NCI-H146 (cell line): ENCODE results near the gene STX5.
"Not testable (repeated sequence)": the region's sequence is repeated elsewhere in the genome, so short reads cannot be mapped to it uniquely, and the experiment has no call there.

ENCODE experiments used
- DNase-seq: peaks from one replicate; lab custom pipeline; 2025; lab: John Stamatoyannopoulos, UW

Gene STX5

GRCh38 chr11:62831520-62832335 is at the start of gene STX5:
Gene STX5, minus strand, starts transcription at chr11:62832051. Its CDS starts 808 bp downstream, at chr11:62831243.
- DNase-seq = peak; percentile 98

- peak; percentile 89 for DNase-seq
Observed at GRCh38 chr11:62880803-62881578, 49.1 kb upstream of the STX5 start, which contains the start of gene SLC3A2. Gene SLC3A2, plus strand, starts transcription at chr11:62880896. Its CDS starts 128 bp downstream, at chr11:62881024.

GRCh38 chr11:62880231-62880802 is 48.5 kb upstream of the STX5 start:
- DNase-seq = no peak

- no peak for DNase-seq
Observed at GRCh38 chr11:62879235-62879978, 47.6 kb upstream of the STX5 start.

GRCh38 chr11:62876712-62877111 is 44.9 kb upstream of the STX5 start:
- DNase-seq = no peak

DNA sequence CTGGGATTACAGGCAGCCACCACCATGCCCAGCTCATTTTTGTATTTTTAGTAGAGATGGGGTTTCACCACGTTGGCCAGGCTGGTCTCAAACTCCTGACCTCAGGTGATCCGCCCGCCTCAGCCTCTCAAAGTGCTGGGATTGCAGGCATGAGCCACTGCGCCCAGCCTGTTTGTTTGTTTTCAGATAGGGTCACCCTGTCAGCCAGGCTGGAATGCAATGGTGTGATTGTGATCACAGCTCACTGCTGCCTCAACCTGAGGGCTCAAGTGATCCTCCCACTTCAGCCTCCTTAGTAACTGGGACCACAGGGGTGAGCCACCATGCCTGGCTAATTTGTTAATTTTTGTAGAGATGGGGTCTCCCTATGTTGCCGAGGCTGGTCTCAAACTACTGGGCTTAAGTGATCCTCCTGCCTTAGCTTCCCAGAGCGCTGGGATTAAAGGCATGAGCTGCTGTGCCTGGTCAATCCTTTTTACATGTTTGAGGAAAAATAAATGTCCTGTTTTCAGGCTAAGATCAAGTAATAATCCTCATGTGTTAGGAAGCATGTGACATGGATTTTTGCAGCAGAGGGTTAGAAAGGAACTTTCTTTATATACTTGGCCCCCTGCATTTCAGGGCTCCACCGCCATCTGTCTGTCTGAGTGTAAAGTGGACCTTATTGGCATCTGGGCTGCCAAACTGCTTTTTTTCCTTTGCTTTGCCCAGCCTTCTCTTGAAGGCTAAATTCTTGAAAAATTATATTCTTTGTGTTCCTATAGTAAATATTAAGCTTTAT is 44.0 kb upstream of the STX5 start:
- no peak for DNase-seq

DNA sequence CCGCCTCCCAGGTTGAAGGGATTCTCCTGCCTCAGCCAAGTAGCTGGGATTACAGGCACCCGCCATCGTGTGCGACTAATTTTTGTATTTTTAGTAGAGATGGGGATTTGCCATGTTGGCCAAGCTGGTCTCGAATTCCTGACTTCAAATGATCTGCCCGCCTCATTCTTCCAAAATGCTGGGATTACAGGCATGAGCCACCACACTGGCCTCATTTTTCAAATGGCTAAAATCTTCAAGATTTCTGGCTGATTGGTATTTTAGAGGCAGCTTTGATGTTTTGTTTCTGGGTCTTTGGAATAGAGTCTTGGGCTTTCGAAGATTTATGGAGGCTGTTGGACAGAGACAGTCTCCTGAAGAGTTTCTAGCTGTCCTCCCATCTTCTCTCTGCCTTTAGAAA is 43.0 kb upstream of the STX5 start:
- no peak for DNase-seq

GRCh38 chr11:62865635-62866034 is 33.8 kb upstream of the STX5 start:
- no peak for DNase-seq

GRCh38 chr11:62863687-62864335 is 32.0 kb upstream of the STX5 start:
- DNase-seq = no peak

DNA sequence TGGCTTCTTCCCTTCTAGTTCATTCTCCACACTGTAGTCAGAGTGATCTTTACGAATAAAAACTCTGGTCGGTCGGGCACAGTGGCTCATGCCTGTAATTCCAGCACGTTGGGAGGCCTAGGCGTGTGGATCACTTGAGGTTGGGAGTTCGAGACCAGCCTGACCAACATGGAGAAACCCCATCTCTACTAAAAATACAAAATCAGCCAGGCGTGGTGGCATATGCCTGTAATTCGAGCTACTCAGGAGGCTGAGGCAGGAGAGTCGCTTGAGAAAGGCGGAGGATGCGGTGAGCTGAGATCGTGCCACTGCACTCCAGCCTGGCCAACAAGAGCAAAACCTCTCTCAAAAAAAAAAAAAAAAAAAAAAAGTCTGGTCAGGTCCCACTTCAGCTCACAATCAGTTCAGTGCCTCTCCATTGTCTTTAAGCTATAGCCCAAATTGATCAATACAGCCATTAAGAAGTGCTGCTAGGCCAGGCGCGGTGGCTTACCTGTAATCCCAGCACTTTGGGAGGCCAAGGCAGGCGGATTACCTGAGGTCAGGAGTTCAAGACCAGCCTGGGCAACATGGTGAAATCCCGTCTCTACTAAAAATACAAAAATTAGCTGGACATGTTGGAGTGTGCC is 29.8 kb upstream of the STX5 start:
- DNase-seq = not testable (repeated sequence)

DNA sequence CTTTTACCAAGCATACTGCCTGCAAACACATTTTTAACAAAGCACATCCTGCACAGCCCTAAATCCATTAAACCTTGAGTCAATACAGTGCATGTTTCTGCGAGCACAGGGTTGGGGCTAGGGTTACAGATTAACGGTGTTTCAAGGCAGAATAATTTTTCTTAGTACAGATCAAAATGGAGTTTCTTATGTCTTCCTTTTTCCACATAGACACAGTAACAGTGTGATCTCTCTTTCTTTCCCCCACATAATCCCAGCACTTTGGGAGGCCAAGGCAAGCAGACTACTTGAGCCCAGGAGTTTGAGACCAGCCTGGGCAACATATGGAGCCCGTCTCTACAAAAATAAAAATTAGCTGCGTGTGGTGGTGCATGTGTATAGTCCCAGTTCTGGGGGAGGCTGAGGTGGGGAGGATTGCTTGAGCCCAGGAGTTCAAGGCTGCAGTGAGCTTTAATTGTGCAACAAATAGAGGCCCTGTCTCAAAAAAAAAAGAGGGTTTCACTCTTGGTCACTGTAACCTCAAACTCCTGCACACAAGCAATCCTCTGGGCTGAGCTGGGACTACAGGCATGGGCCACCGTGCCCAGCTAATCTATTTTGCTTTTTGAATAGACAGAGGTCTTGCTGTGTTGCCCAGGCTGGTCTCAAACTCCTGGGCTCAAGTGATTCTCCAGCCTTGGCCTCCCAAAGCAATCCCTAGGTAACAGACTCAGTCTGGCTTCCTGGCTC is 29.1 kb upstream of the STX5 start:
- DNase-seq = no peak

GRCh38 chr11:62859281-62859703 is 27.4 kb upstream of the STX5 start:
- DNase-seq = not testable (repeated sequence)

- DNase-seq = no peak
Observed at GRCh38 chr11:62858201-62858600, 26.4 kb upstream of the STX5 start.

DNA sequence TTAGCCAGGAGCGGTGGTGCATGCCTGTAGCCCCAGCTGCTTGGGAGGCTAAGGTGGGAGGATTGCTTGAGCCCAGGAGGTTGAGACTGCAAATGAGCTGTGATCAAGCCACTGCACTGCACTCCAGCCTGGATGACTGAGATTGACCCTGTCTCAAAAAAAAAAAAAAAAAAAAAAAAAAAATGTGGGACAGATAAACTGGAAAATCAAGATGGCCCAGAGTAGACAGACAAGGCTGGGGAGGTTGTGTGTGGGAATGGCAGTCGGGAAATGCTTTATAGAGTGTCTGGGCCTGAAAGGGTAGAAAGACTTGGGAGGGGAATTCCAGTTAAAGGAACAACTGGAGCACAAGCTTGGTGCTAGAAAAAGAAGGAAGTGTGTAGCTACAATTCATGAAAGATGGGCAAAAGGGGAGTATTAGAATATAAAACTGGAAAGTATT is 25.7 kb upstream of the STX5 start:
- no peak for DNase-seq

DNA sequence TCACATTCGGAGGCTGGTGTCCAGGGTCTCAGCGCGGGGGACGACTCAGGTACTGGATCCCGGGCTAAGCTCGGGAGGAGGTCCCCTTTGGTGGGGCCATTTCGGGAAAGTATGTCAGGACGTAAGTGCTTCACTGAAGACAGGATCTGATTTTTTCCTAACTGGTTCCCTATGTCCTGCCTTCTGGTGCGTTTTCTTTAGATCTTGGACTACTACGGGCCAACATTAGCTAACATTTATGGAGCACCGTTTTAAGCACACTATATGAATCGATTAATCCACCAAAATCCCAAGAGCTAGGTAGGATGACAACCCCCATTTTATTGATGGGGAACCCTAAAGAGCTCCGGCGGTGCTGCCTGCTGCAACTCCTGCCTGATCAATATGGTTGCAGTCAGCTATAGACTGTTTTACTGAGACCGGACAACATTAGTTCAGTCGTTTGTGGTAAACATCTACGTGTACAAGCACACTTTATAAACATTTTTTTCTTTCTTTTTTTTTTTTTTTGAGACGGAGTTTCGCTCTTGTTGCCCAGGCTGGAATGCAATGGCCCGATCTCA is 24.6 kb upstream of the STX5 start:
- peak; percentile 31 for DNase-seq

DNA sequence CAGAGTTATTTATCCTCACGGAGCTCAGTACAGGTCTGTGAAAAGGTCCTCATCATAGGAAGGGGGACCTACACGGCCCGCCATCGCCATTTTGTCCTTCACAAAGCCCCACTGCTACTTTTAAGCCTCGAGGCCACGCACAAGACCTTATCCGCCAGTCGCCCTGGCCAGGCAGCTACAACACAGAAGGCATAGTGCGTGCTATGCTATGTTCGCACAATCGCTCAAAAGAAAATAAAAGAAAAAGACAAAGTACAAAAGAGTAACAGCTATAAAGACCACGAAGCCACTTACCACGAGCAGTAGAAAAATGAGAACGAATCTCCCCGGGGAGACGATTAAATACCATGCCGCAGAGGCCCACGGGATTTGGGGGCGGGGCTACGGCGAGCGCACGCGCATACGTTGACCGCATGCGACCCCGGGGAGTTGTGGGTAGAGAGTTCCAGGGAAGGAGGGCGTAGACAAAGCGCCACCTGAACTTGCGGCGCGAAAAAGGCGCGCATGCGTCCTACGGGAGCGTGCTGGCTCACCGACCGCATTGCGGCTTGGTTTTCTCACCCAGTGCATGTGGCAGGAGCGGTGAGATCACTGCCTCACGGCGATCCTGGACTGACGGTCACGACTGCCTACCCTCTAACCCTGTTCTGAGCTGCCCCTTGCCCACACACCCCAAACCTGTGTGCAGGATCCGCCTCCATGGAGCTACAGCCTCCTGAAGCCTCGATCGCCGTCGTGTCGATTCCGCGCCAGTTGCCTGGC is 23.9 kb upstream of the STX5 start:
- peak; percentile 99 for DNase-seq

DNA sequence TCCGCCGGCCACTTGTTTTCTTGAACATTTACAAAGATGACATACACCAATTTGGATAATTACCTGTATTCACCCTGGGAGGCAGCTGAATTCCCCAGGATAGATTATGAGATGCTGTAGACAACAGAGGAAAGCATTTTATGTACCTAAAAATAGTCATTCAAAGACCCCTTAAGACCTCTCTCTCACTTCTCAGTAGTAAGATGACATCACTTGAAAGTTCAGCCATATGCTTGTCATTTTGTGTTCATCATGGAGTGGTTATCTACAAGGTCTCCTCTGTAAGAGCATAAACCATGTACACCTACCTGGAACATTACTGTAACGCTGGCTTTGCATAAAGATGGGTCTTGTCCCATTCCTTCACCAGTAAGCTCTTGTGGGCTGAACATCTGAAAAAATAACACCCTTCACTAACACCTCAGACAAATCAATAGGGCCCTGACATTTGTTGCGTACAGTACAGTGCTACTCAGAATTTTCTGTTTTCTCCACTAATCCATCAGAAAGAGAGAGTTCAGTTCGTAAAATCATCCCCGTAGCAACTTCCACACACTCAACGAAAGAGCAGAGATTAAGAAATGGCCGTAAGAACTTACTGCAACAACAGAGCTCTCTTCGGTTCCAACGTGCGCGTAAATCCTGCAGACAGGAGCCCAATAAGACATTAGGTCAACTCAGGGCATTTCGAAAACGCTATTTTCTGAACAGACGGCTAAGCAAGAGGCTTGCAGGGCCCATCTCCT is 23.1 kb upstream of the STX5 start:
- DNase-seq = no peak
